OCI-LY7 (cell line): ENCODE measurements around the gene STPG1. TPM values are rescaled to one million over a fixed set of nuclear protein-coding genes. Genes with fewer than 3 reads are reported as not detected.

Experiments used
- BruUV-seq: library from RNA; stranded (reverse); fragments of 400-500 nt; replicated peaks from 2 replicates; lab custom pipeline; 2021; lab: Mats Ljungman, UMichigan
- CTCF ChIA-PET: fragments of 300-600 bp; sonication (Branson Sonifier 250); formaldehyde crosslinking; loops from one replicate; lab custom pipeline; 2022; ENCODE audit warnings: antibody characterized with exemption; ENCODE audit not compliant: unreplicated experiment; lab: Charles Lee
- POLR2A ChIA-PET: fragments of 300-600 bp; sonication (Branson Sonifier 250); formaldehyde crosslinking; loops from one replicate; lab custom pipeline; 2022; ENCODE audit warnings: antibody characterized with exemption; lab: Charles Lee
- DNase-seq: peaks from one replicate; pipeline ENCODE4 v3.0.0-alpha.2; 2015; ENCODE audit warnings: low spot score
- H2AFZ ChIP-seq: fragments of 200-600 bp; sonication (generic), shearing (Covaris generic); 2 replicates; pipeline ENCODE4 v1.6.1; 2014; ENCODE audit warnings: mild to moderate bottlenecking, antibody characterized with exemption, low read length, moderate library complexity
- H3K27ac ChIP-seq: fragments of 200-600 bp; sonication (generic); 2 replicates; pipeline ENCODE4 v1.5.1; 2014; ENCODE audit warnings: mixed run types, low read depth, mild to moderate bottlenecking, moderate library complexity, low read length, inconsistent platforms; ENCODE audit not compliant: poor library complexity, severe bottlenecking
- H3K36me3 ChIP-seq: fragments of 200-600 bp; sonication (generic); 2 replicates; pipeline ENCODE4 v1.6.1; 2014; ENCODE audit warnings: mild to moderate bottlenecking, antibody characterized with exemption, low read length, moderate library complexity, mixed read lengths; ENCODE audit not compliant: insufficient read depth
- H3K4me1 ChIP-seq: fragments of 200-600 bp; sonication (generic); 2 replicates; pipeline ENCODE4 v1.5.1; 2014; ENCODE audit warnings: mild to moderate bottlenecking, low read length; ENCODE audit not compliant: insufficient read depth, poor library complexity, severe bottlenecking
- H3K4me2 ChIP-seq: fragments of 200-600 bp; sonication (generic); 2 replicates; pipeline ENCODE4 v1.6.1; 2014; ENCODE audit warnings: mild to moderate bottlenecking, low read length
- H3K4me3 ChIP-seq: fragments of 200-600 bp; sonication (generic); 2 replicates; pipeline ENCODE4 v1.5.1; 2014; ENCODE audit warnings: mild to moderate bottlenecking, low read depth, low read length; ENCODE audit not compliant: poor library complexity, severe bottlenecking
- H3K79me2 ChIP-seq: fragments of 200-600 bp; sonication (generic); 2 replicates; pipeline ENCODE4 v1.6.1; 2016; ENCODE audit warnings: low read depth, mild to moderate bottlenecking, low read length, moderate library complexity, mixed read lengths; ENCODE audit not compliant: insufficient read depth
- H3K9me2 ChIP-seq: fragments of 200-600 bp; sonication (generic); 2 replicates; pipeline ENCODE4 v1.6.1; 2016; ENCODE audit warnings: mild to moderate bottlenecking, low read length, mixed read lengths; ENCODE audit not compliant: insufficient read depth
- H3K9me3 ChIP-seq: fragments of 200-600 bp; sonication (generic); 2 replicates; pipeline ENCODE4 v1.6.1; 2014; ENCODE audit warnings: mild to moderate bottlenecking, mixed run types, low read length, mixed read lengths
- H4K20me1 ChIP-seq: fragments of 200-600 bp; sonication (generic); 2 replicates; pipeline ENCODE4 v1.6.1; 2014; ENCODE audit warnings: mild to moderate bottlenecking, antibody characterized with exemption, low read length, moderate library complexity, mixed read lengths; ENCODE audit not compliant: insufficient read depth
- EZH2phosphoT487 ChIP-seq: fragments of 200-600 bp; sonication (generic); IDR thresholded peaks from 2 replicates; pipeline ENCODE4 v1.6.1; 2018; ENCODE audit warnings: low read depth, borderline replicate concordance, mild to moderate bottlenecking, mixed run types, antibody characterized with exemption, low read length, moderate library complexity, mixed read lengths
- intact Hi-C: fragments of 100-400 bp; cut with micrococcal nuclease; formaldehyde crosslinking; loops from one replicate; pipeline ENCODE4 v1.10.0; 2022; ENCODE audit not compliant: unreplicated experiment
- total RNA-seq, 2 experiments: library from RNA; depleted of rRNA in 1 of 2; stranded (reverse); fragments of >200 nt in 1 of 2; shearing (Covaris generic) in 1 of 2; gene quantifications; 2 replicates each; pipeline ENCODE4 v1.2.3, GENCODE V29; 2014 to 2022
- TF ChIP-seq, protein P1 (sequence below): fragments of 200-600 bp; sonication (generic); conservative IDR thresholded peaks from 2 replicates; pipeline ENCODE4 v1.5.1; 2014; ENCODE audit warnings: mild to moderate bottlenecking, antibody characterized with exemption, low read length, moderate library complexity, mixed read lengths

Gene STPG1
- total RNA-seq, 2 experiments from 2014 or later: 5.1 to 9.6 TPM

GRCh38 chr1:24321126-24321525 is 92.5 kb downstream of the STPG1 start:
- POLR2A ChIA-PET: no interaction called here
- Histone ChIP-seq H4K20me1 (no peaks in the 10 kb centered on the region), H3K9me2 (no peaks in the 10 kb centered on the region), H3K27ac (no peak overlapping the region), H3K4me3 (peak overlapping the region; percentile 67), H3K79me2 (no peaks in the 10 kb centered on the region), H3K4me2 (peak overlapping the region; percentile 85), H3K4me1 (peaks cover 42% of the 10 kb centered on the region), H2AFZ (peak overlapping the region; percentile 79), H3K9me3 (no peaks in the 10 kb centered on the region), H3K36me3 (no peaks in the 10 kb centered on the region)
- DNase-seq: no peak
- TF ChIP-seq, protein P1, sequence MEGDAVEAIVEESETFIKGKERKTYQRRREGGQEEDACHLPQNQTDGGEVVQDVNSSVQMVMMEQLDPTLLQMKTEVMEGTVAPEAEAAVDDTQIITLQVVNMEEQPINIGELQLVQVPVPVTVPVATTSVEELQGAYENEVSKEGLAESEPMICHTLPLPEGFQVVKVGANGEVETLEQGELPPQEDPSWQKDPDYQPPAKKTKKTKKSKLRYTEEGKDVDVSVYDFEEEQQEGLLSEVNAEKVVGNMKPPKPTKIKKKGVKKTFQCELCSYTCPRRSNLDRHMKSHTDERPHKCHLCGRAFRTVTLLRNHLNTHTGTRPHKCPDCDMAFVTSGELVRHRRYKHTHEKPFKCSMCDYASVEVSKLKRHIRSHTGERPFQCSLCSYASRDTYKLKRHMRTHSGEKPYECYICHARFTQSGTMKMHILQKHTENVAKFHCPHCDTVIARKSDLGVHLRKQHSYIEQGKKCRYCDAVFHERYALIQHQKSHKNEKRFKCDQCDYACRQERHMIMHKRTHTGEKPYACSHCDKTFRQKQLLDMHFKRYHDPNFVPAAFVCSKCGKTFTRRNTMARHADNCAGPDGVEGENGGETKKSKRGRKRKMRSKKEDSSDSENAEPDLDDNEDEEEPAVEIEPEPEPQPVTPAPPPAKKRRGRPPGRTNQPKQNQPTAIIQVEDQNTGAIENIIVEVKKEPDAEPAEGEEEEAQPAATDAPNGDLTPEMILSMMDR: peak; percentile 45; the same call in 1 of the 2 replicates
- TF ChIP-seq EZH2phosphoT487: no peak
- intact Hi-C loops: loop anchor here (5.0 kb wide), 1 partner anchor 119 kb away; no protein-coding TSS in a partner anchor
- BruUV-seq: no TSS peak
- CTCF ChIA-PET: interaction anchor here (0.6 kb wide), 1 partner anchor 334 kb away, joined by 3 read pairs; no protein-coding TSS in a partner anchor

GRCh38 chr1:24319962-24320361 is 93.6 kb downstream of the STPG1 start:
- no peak for TF ChIP-seq EZH2phosphoT487
- TF ChIP-seq, protein P1: no peak
- Histone ChIP-seq H4K20me1 (no peaks in the 10 kb centered on the region), H2AFZ (no peak overlapping the region), H3K4me2 (no peak overlapping the region), H3K36me3 (no peaks in the 10 kb centered on the region), H3K27ac (no peak overlapping the region), H3K4me3 (no peak overlapping the region), H3K4me1 (peaks cover 42% of the 10 kb centered on the region), H3K9me3 (no peaks in the 10 kb centered on the region), H3K79me2 (no peaks in the 10 kb centered on the region), H3K9me2 (no peaks in the 10 kb centered on the region)
- ChIA-PET CTCF (no interaction called here), POLR2A (interaction anchor here (0.7 kb wide), 1 partner anchor 785 kb away, joined by 3 read pairs; no protein-coding TSS in a partner anchor)
- BruUV-seq: no TSS peak
- no peak for DNase-seq
- intact Hi-C loops: loop anchor here (5.0 kb wide), 1 partner anchor 118 kb away; no protein-coding TSS in a partner anchor

GRCh38 chr1:24319312-24319863 is 94.2 kb downstream of the STPG1 start, which contains the start of gene GRHL3:
Gene GRHL3 (plus strand): TSS chr1:24319357. CDS start chr1:24319552, 195 bp downstream.
- H3K36me3 ChIP-seq: no peaks in the 10 kb centered on the region
- no peaks in the 10 kb centered on the region for H3K79me2 ChIP-seq
- BruUV-seq: no TSS peak
- H3K9me3 ChIP-seq: no peaks in the 10 kb centered on the region
- ChIA-PET CTCF (no interaction called here), POLR2A (interaction anchor here (0.7 kb wide), 4 partner anchors 114 to 1751 kb away, joined by 3 to 4 read pairs (median 3); no protein-coding TSS in a partner anchor)
- H3K4me3 ChIP-seq: no peak within 1 kb of the TSS
- H3K27ac ChIP-seq: no peak within 1 kb of the TSS
- H3K4me1 ChIP-seq: peaks cover 42% of the 10 kb centered on the region
- no peak for DNase-seq
- no peak for TF ChIP-seq EZH2phosphoT487
- TF ChIP-seq, protein P1: no peak
- no peaks in the 10 kb centered on the region for H4K20me1 ChIP-seq
- intact Hi-C loops: no loop called here
- H2AFZ ChIP-seq: no peak within 1 kb of the TSS; the same call in 1 of the 2 replicates
- no peaks in the 10 kb centered on the region for H3K9me2 ChIP-seq
- H3K4me2 ChIP-seq: peak within 1 kb of the TSS; percentile 29
